GM21619 (cell line): ENCODE results near the gene LTBP2.
"Not testable (repeated sequence)": the region's sequence is repeated elsewhere in the genome, so short reads cannot be mapped to it uniquely, and the experiment has no call there.

Source experiments
- ATAC-seq: cut with Tn5 transposase; IDR thresholded peaks from one replicate; pipeline ENCODE4 v1.9.1; 2021; ENCODE audit not compliant: unreplicated experiment

LTBP2 gene

DNA sequence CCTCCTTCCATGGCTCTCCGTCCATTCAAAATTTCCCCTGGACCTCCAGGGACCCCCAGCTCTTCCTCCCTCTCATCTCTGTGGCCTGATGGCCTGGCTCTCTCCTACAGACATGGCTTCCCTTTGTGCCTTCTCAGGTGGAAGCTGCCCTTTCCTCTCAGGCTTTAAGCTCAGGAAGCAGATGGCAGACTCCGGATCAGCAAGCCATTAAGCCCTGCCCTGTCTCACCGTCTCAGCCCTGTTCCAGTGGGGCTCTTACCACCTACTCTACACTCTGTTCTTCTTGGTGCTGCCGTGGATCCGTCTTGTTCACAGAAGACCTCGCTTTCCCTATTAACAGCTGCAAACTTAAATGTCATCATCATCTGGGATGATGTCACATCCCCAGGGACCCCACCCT, 152.1 kb downstream of the LTBP2 start:
- no peak for ATAC-seq

- ATAC-seq: no peak
These were observed 152.6 kb downstream of the LTBP2 start for GRCh38 chr14:74459289-74459946.

DNA sequence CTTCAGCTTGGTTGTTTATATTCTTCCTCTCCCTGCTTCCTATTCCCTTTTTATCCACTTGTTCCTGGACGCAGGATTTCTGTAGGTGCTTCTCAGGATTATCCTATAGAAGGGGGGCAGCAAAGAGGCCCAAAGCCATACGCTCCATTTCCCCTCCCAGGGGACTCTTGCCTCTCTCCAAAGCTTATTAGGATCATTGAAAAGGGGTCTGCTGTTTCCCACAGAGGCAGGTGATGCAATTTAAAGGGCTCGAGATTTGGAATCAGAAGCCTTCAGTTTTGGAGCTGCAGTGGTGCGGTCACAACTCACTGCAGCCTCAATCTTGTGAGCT, 154.5 kb downstream of the LTBP2 start:
- ATAC-seq: no peak

- no peak for ATAC-seq
These were observed 155.1 kb downstream of the LTBP2 start for GRCh38 chr14:74456684-74457564.

- not testable (repeated sequence) for ATAC-seq
These were observed 157.6 kb downstream of the LTBP2 start for GRCh38 chr14:74454397-74454796.
